H9 (cell line): ENCODE results near the gene HERPUD2. TPM values are rescaled to one million over a fixed set of nuclear protein-coding genes. Genes with fewer than 3 reads are reported as not detected.

Source experiments
- DNase-seq: peaks from one replicate; pipeline ENCODE4 v3.0.0-alpha.2; 2017
- H2AFZ ChIP-seq: one replicate; pipeline ENCODE4 v1.6.1; 2013; ENCODE audit warnings: mild to moderate bottlenecking, low read length, control low read depth, moderate library complexity
- H2AK5ac ChIP-seq: 2 replicates; pipeline ENCODE4 v1.6.1; 2013; ENCODE audit warnings: low read length, control low read depth, mixed read lengths; ENCODE audit not compliant: insufficient read length
- H2BK120ac ChIP-seq: one replicate; pipeline ENCODE4 v1.6.1; 2013; ENCODE audit warnings: low read depth, mild to moderate bottlenecking, low read length, control low read depth, inconsistent platforms; ENCODE audit not compliant: poor library complexity, severe bottlenecking
- H2BK12ac ChIP-seq: 2 replicates; pipeline ENCODE4 v1.6.1; 2013; ENCODE audit warnings: low read length, control low read depth, mixed read lengths, low read depth; ENCODE audit not compliant: insufficient read length
- H2BK15ac ChIP-seq: 2 replicates; pipeline ENCODE4 v1.6.1; 2013; ENCODE audit warnings: low read depth, low read length, control low read depth
- H2BK20ac ChIP-seq: one replicate; pipeline ENCODE4 v1.6.1; 2013; ENCODE audit warnings: low read depth, mild to moderate bottlenecking, low read length, control low read depth, inconsistent platforms; ENCODE audit not compliant: poor library complexity, severe bottlenecking
- H2BK5ac ChIP-seq: 2 replicates; pipeline ENCODE4 v1.6.1; 2013; ENCODE audit warnings: low read length, control low read depth, mixed read lengths; ENCODE audit not compliant: insufficient read length
- H3K14ac ChIP-seq: 2 replicates; pipeline ENCODE4 v1.6.1; 2013; ENCODE audit warnings: low read length, control low read depth; ENCODE audit not compliant: insufficient read depth
- H3K18ac ChIP-seq: 2 replicates; pipeline ENCODE4 v1.6.1; 2013; ENCODE audit warnings: low read depth, mild to moderate bottlenecking, mixed read lengths, low read length, control low read depth; ENCODE audit not compliant: insufficient read length
- H3K23ac ChIP-seq: 2 replicates; pipeline ENCODE4 v1.6.1; 2013; ENCODE audit warnings: low read length, control low read depth, mixed read lengths, low read depth; ENCODE audit not compliant: insufficient read length
- H3K23me2 ChIP-seq: 2 replicates; pipeline ENCODE4 v1.6.1; 2013; ENCODE audit warnings: low read depth, mild to moderate bottlenecking, mixed read lengths, low read length, control low read depth; ENCODE audit not compliant: insufficient read length, poor library complexity, severe bottlenecking
- H3K27ac ChIP-seq: 2 replicates; pipeline ENCODE4 v1.5.1; 2013; ENCODE audit warnings: low read length, control low read depth, mixed read lengths, low read depth; ENCODE audit not compliant: insufficient read length
- H3K27me3 ChIP-seq: 2 replicates; pipeline ENCODE4 v1.6.1; 2013; ENCODE audit warnings: low read length, control low read depth, inconsistent platforms; ENCODE audit not compliant: insufficient read depth
- H3K4ac ChIP-seq: 2 replicates; pipeline ENCODE4 v1.6.1; 2013; ENCODE audit warnings: low read depth, mild to moderate bottlenecking, control low read depth, inconsistent platforms, low read length, moderate library complexity
- H3K4me1 ChIP-seq: 2 replicates; pipeline ENCODE4 v1.6.1; 2013; ENCODE audit warnings: low read length, control low read depth, inconsistent platforms; ENCODE audit not compliant: insufficient read depth
- H3K4me2 ChIP-seq: 2 replicates; pipeline ENCODE4 v1.6.1; 2013; ENCODE audit warnings: low read length, control low read depth, mixed read lengths; ENCODE audit not compliant: insufficient read length, insufficient read depth
- H3K56ac ChIP-seq: 2 replicates; pipeline ENCODE4 v1.6.1; 2013; ENCODE audit warnings: low read depth, mild to moderate bottlenecking, mixed read lengths, low read length, control low read depth; ENCODE audit not compliant: insufficient read length
- H3K79me1 ChIP-seq: 2 replicates; pipeline ENCODE4 v1.6.1; 2013; ENCODE audit warnings: low read depth, mild to moderate bottlenecking, moderate library complexity, low read length, control low read depth, inconsistent platforms; ENCODE audit not compliant: insufficient read depth, poor library complexity, severe bottlenecking
- H3K79me2 ChIP-seq: 2 replicates; pipeline ENCODE4 v1.6.1; 2013; ENCODE audit warnings: low read length, control low read depth, inconsistent platforms; ENCODE audit not compliant: insufficient read depth
- H3K9ac ChIP-seq: 2 replicates; pipeline ENCODE4 v1.6.1; 2013; ENCODE audit warnings: low read length, control low read depth, mixed read lengths; ENCODE audit not compliant: insufficient read length; ENCODE audit errors: extremely low read depth
- H3K9me3 ChIP-seq: one replicate; pipeline ENCODE4 v1.6.1; 2013; ENCODE audit warnings: low read depth, low read length, inconsistent platforms; ENCODE audit not compliant: control insufficient read depth
- H3T11ph ChIP-seq: one replicate; pipeline ENCODE4 v1.6.1; 2013; ENCODE audit warnings: mild to moderate bottlenecking, low read length, control low read depth, inconsistent platforms
- H4K20me1 ChIP-seq: one replicate; pipeline ENCODE4 v1.6.1; 2013; ENCODE audit not compliant: control insufficient read depth, insufficient read length, insufficient read depth
- H4K5ac ChIP-seq: 2 replicates; pipeline ENCODE4 v1.6.1; 2013; ENCODE audit warnings: low read depth, mild to moderate bottlenecking, mixed read lengths, low read length, control low read depth; ENCODE audit not compliant: insufficient read length
- H4K8ac ChIP-seq: replicated peaks from 2 replicates; pipeline ENCODE4 v1.6.1; 2013; ENCODE audit warnings: low read length, control low read depth, mixed read lengths, low read depth; ENCODE audit not compliant: insufficient read length
- H4K91ac ChIP-seq: 2 replicates; pipeline ENCODE4 v1.6.1; 2013; ENCODE audit warnings: low read depth, mild to moderate bottlenecking, moderate library complexity, mixed read lengths, low read length, control low read depth; ENCODE audit not compliant: insufficient read length
- H3K27ac Mint-ChIP-seq, 3 experiments: 2 replicates in 2 of 3; 3 replicates in 1 of 3; pipeline ENCODE4 v1.8.0; 2020 to 2021; ENCODE audit warnings: mixed read lengths in 3 of 3, mild to moderate bottlenecking in 1 of 3, moderate library complexity in 1 of 3
- H3K27me3 Mint-ChIP-seq: 2 replicates; pipeline ENCODE4 v1.8.0; 2021; ENCODE audit warnings: low read depth, mild to moderate bottlenecking, moderate library complexity, mixed read lengths
- H3K36me3 Mint-ChIP-seq, 3 experiments: 2 replicates in 2 of 3; 3 replicates in 1 of 3; pipeline ENCODE4 v1.8.0; 2020 to 2021; ENCODE audit warnings: low read depth in 3 of 3, mixed read lengths in 3 of 3; ENCODE audit not compliant: insufficient read depth in 1 of 3
- H3K4me1 Mint-ChIP-seq, 2 experiments: 2 replicates each; pipeline ENCODE4 v1.8.0; 2020; ENCODE audit warnings: mixed read lengths in 2 of 2
- H3K4me3 Mint-ChIP-seq, 2 experiments: 2 replicates in 1 of 2; 3 replicates in 1 of 2; pipeline ENCODE4 v1.8.0; 2020 to 2021; ENCODE audit warnings: mild to moderate bottlenecking in 2 of 2, mixed read lengths in 2 of 2, moderate library complexity in 1 of 2
- H3K9me3 Mint-ChIP-seq, 2 experiments: 2 replicates in 1 of 2; 3 replicates in 1 of 2; pipeline ENCODE4 v1.8.0; 2020; ENCODE audit warnings: mild to moderate bottlenecking in 2 of 2, mixed read lengths in 2 of 2, moderate library complexity in 1 of 2
- CTCF ChIP-seq: fragments of 200-600 bp; sonication (generic); conservative IDR thresholded peaks from 3 replicates; pipeline ENCODE4 v1.8.0; 2021; ENCODE audit warnings: antibody characterized with exemption, mild to moderate bottlenecking
- WGBS: extraction: QIAGEN DNeasy Blood & Tissue Kit; methylation state at CpG from one replicate; pipeline ENCODE4 v1.1.7; 2013; ENCODE audit warnings: missing lambda C conversion rate, low lambda C conversion rate, mixed read lengths; ENCODE audit not compliant: insufficient read length; ENCODE audit errors: extremely low coverage; 5-methylcytosine and 5-hydroxymethylcytosine counted together
- total RNA-seq: library from RNA; stranded (reverse); gene quantifications from 2 replicates; pipeline ENCODE4 v1.2.1, GENCODE V29; 2021

HERPUD2 gene
- total RNA-seq, 1 experiment from 2014 or later = 17.0 TPM

GRCh38 chr7:35649711-35650110 lies 45.2 kb downstream of the HERPUD2 start:
- Histone ChIP-seq H3K9ac (no peak overlapping the region), H3K4me2 (no peak overlapping the region), H3K27me3 (no peaks in the 10 kb centered on the region), H3K18ac (no peak overlapping the region), H4K20me1 (no peaks in the 10 kb centered on the region), H3K9me3 (no peaks in the 10 kb centered on the region), H2BK12ac (no peak overlapping the region), H3K79me2 (no peaks in the 10 kb centered on the region), H3K79me1 (no peaks in the 10 kb centered on the region), H2BK15ac (no peak overlapping the region), H2BK120ac (no peak overlapping the region), H2BK5ac (no peak overlapping the region), H3K23me2 (peaks cover 2% of the 10 kb centered on the region), H3K27ac (no peak overlapping the region), H3K56ac (no peak overlapping the region), H3K14ac (no peak overlapping the region), H4K5ac (no peak overlapping the region), H2AK5ac (no peak overlapping the region), H3K4ac (no peak overlapping the region), H3K4me1 (peaks cover 5% of the 10 kb centered on the region; the same call in 1 of the 2 replicates), H2BK20ac (no peak overlapping the region), H4K8ac (no peak overlapping the region), H2AFZ (no peak overlapping the region), H3T11ph (no peak overlapping the region), H3K23ac (no peak overlapping the region), H4K91ac (no peak overlapping the region)
- Mint-ChIP-seq H3K36me3 (peaks cover 20 to 33% (median 23%) of the 10 kb centered on the region in 3 experiments), H3K27ac (peak overlapping the region in 1 of 3 experiments; percentile 35; a peak in 2 of 7 replicates), H3K4me3 (no peak overlapping the region), H3K4me1 (peaks cover 20 to 28% of the 10 kb centered on the region in 2 experiments), H3K9me3 (peaks cover 0 to 10% of the 10 kb centered on the region in 2 experiments; a peak in 3 of 5 replicates), H3K27me3 (no peaks in the 10 kb centered on the region)
- no CpG with 5 or more reads among the region's 3 CpGs for WGBS
- DNase-seq = no peak
- no peak for TF ChIP-seq CTCF
